Endothelial cell of umbilical vein (primary cell): ENCODE measurements around the gene GDPD4. TPM values are rescaled to one million over a fixed set of nuclear protein-coding genes. Genes with fewer than 3 reads are reported as not detected.

ENCODE experiments used
- BruUV-seq: library from RNA; stranded (reverse); fragments of 400-500 nt; replicated peaks from 2 replicates; lab custom pipeline; 2021; lab: Mats Ljungman, UMichigan
- CTCF ChIA-PET: fragments of 300-600, 350-600 bp; sonication (Branson Sonifier 250); formaldehyde crosslinking; loops from one replicate; lab custom pipeline; 2021; ENCODE audit warnings: antibody characterized with exemption, inconsistent platforms; lab: Charles Lee
- POLR2A ChIA-PET: fragments of 300-600, 350-600 bp; sonication (Branson Sonifier 250); formaldehyde crosslinking; loops from one replicate; lab custom pipeline; 2021; ENCODE audit warnings: antibody characterized with exemption, inconsistent platforms; lab: Charles Lee
- DNase-seq: peaks from one replicate; pipeline ENCODE4 v3.0.0-alpha.2; 2011; ENCODE audit warnings: low read depth, low spot score
- FAIRE-seq: peaks from 2 replicates; lab custom pipeline; 2011; peaks lifted over from hg19 to GRCh38; lab: Jason Lieb, UNC
- H2AFZ ChIP-seq: 2 replicates; pipeline ENCODE4 v1.6.0; 2012; ENCODE audit warnings: low read depth, low read length, control low read depth, inconsistent platforms
- H3K27ac ChIP-seq: 2 replicates; pipeline ENCODE4 v1.5.1; 2011; ENCODE audit warnings: low read depth, mild to moderate bottlenecking, control low read depth, low read length, moderate library complexity; ENCODE audit not compliant: insufficient read depth
- H3K27me3 ChIP-seq, 2 experiments: 2 replicates each; pipeline versions ENCODE4 v1.6.0 to v1.6.1; 2011; ENCODE audit warnings: low read length in 2 of 2, mixed read lengths in 1 of 2; ENCODE audit not compliant: control insufficient read depth in 2 of 2, insufficient read depth in 2 of 2
- H3K36me3 ChIP-seq, 2 experiments: 2 replicates in 1 of 2; 3 replicates in 1 of 2; pipeline ENCODE4 v1.5.1; 2011; ENCODE audit warnings: low read length in 2 of 2, mild to moderate bottlenecking in 1 of 2, moderate library complexity in 1 of 2; ENCODE audit not compliant: control insufficient read depth in 2 of 2, insufficient read depth in 2 of 2; ENCODE audit errors: extremely low read depth in 1 of 2
- H3K4me1 ChIP-seq: 3 replicates; pipeline ENCODE4 v1.5.1; 2011; ENCODE audit warnings: mild to moderate bottlenecking, low read length; ENCODE audit not compliant: control insufficient read depth, insufficient read depth; ENCODE audit errors: extremely low read depth
- H3K4me2 ChIP-seq: 2 replicates; pipeline ENCODE4 v1.6.1; 2011; ENCODE audit warnings: low read length, control low read depth, mixed read lengths; ENCODE audit not compliant: insufficient read depth
- H3K4me3 ChIP-seq, 3 experiments: fragments of 200-600 bp in 1 of 3; sonication (generic), shearing (Covaris generic) in 1 of 3; replicated peaks in 1 of 3; 2 replicates each; pipeline ENCODE4 v1.5.1; 2011 to 2016; ENCODE audit warnings: control low read depth in 3 of 3, low read length in 3 of 3, mild to moderate bottlenecking in 2 of 3, inconsistent platforms in 1 of 3, low read depth in 1 of 3, moderate library complexity in 1 of 3; ENCODE audit not compliant: insufficient read depth in 1 of 3
- H3K79me2 ChIP-seq: 2 replicates; pipeline ENCODE4 v1.6.0; 2012; ENCODE audit warnings: low read length, inconsistent platforms; ENCODE audit not compliant: control insufficient read depth, insufficient read depth
- H3K9ac ChIP-seq: replicated peaks from 2 replicates; pipeline ENCODE3; 2011; ENCODE audit warnings: low read length, control low read depth; ENCODE audit not compliant: insufficient read depth; ENCODE audit errors: extremely low read depth
- H3K9me1 ChIP-seq: replicated peaks from 3 replicates; pipeline ENCODE4 v1.6.0; 2011; ENCODE audit warnings: mild to moderate bottlenecking, low read length; ENCODE audit not compliant: control insufficient read depth, insufficient read depth; ENCODE audit errors: extremely low read depth
- H3K9me3 ChIP-seq: replicated peaks from 2 replicates; pipeline ENCODE4 v1.5.1; 2012; ENCODE audit warnings: low read length, inconsistent platforms; ENCODE audit not compliant: control insufficient read depth, insufficient read depth
- H4K20me1 ChIP-seq: replicated peaks from 2 replicates; pipeline ENCODE3; 2011; ENCODE audit warnings: mild to moderate bottlenecking, low read length; ENCODE audit not compliant: control insufficient read depth, insufficient read depth; ENCODE audit errors: extremely low read depth
- EZH2 ChIP-seq: IDR thresholded peaks from 2 replicates; pipeline ENCODE4 v1.6.1; 2012; ENCODE audit warnings: borderline replicate concordance, low read depth, mild to moderate bottlenecking, moderate library complexity, low read length, inconsistent platforms; ENCODE audit not compliant: severe bottlenecking
- FOS ChIP-seq: IDR thresholded peaks from 2 replicates; pipeline ENCODE4 v1.6.1; 2011; ENCODE audit warnings: mild to moderate bottlenecking, low read length, moderate library complexity, borderline replicate concordance; ENCODE audit not compliant: insufficient read depth
- GATA2 ChIP-seq: IDR thresholded peaks from 2 replicates; pipeline ENCODE4 v1.7.0; 2011; ENCODE audit warnings: low read depth, mild to moderate bottlenecking, moderate library complexity, mixed read lengths, low read length; ENCODE audit not compliant: insufficient read length, insufficient read depth
- JUN ChIP-seq: IDR thresholded peaks from 2 replicates; pipeline ENCODE4 v1.6.1; 2011; ENCODE audit warnings: borderline replicate concordance, low read depth; ENCODE audit not compliant: insufficient read length, insufficient read depth
- MYC ChIP-seq: IDR thresholded peaks from one replicate; pipeline ENCODE4 v1.6.1; 2011; ENCODE audit warnings: mild to moderate bottlenecking, low read depth, low read length
- POLR2A ChIP-seq: IDR thresholded peaks from 2 replicates; pipeline ENCODE4 v1.6.1; 2012; ENCODE audit warnings: low read depth, mild to moderate bottlenecking, control low read depth, low read length
- POLR2AphosphoS5 ChIP-seq: IDR thresholded peaks from 2 replicates; pipeline ENCODE4 v1.6.1; 2012; ENCODE audit warnings: low read depth, mild to moderate bottlenecking, control low read depth, low read length, moderate library complexity; ENCODE audit not compliant: insufficient read depth
- dilution Hi-C: fragments of 300-500 bp; cut with MboI; formaldehyde crosslinking; loops from one replicate; pipeline ENCODE4 v1.15.0; 2019; ENCODE audit warnings: low sequenced_read_pairs; ENCODE audit not compliant: extremely low pct_ligation_motif_present
- intact Hi-C: fragments of 100-400 bp; cut with micrococcal nuclease; formaldehyde crosslinking; loops from one replicate; pipeline ENCODE4 v1.10.0; 2022
- polyA plus RNA-seq, 4 experiments: library from polyadenylated mRNA; depleted of rRNA in 3 of 4; stranded (reverse) in 3 of 4; unstranded in 1 of 4; fragments of >200 nt; gene quantifications; 2 replicates each; pipeline versions ENCODE4 v1.2.1 to v1.2.3, GENCODE V29; 2011 to 2012; ENCODE audit warnings: missing spikeins in 1 of 4
- total RNA-seq: library from RNA; stranded (reverse); gene quantifications from 2 replicates; pipeline ENCODE4 v1.2.3, GENCODE V29; 2021
- TF ChIP-seq, protein P1 (sequence below), 2 donors: IDR thresholded peaks; 1 replicate in 1 of 2; 2 replicates in 1 of 2; pipeline ENCODE4 v1.5.1; 2011; ENCODE audit warnings: low read length in 2 of 2, mild to moderate bottlenecking in 2 of 2, moderate library complexity in 2 of 2, control low read depth in 1 of 2, inconsistent platforms in 1 of 2, low read depth in 1 of 2; ENCODE audit not compliant: insufficient read depth in 1 of 2; ENCODE audit errors: extremely low read depth in 1 of 2
- TF ChIP-seq, protein P2 (sequence below): IDR thresholded peaks from 2 replicates; pipeline ENCODE4 v1.6.1; 2011; ENCODE audit not compliant: insufficient read depth, insufficient read length

GDPD4 gene
- total and polyA plus RNA-seq, 2 donors (not counting 3 experiments of a cell fraction or from before 2014, with no cell fraction given): not detected

DNA sequence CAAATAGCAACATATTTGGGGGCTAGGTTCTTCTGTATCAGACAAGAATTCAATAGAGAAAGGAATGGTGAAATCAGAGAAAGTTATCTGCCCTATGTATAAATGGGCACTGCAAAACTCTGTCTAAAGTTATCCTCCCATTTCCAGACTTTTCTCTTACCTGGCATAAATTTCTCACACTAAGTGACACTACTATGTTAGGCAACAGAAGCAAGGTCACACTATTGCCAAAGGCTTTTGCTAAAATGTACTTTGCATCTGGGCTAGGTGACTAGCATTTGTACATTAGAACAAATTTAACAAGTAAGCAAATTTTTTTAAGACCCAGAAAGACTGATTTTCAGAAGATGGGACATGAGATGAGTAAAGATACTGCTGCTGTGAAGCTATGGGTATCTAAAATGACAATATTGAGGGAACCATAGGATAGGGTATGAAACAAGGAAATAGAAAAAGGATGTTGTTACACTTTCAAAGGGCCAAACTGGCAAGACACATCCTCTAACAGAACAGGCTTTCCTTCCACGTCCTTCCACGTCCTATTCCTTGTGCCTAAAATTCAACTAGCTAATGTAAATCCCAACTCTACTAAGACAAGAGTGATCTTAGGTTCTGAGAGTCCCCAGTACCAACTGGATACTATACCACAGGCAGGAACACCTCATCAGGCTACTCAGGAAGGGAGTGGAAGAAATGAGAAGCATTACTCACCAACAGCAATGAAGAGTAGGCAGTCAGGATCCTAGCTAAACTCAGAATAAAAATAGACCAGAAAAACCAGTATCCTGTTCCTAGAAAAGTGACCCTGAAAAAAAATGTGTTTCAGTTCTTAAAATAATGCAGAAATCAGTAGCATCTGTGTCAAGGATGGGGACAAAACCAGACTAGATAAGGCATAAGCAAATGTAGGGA is 22.6 kb downstream of the GDPD4 start:
- TF ChIP-seq POLR2AphosphoS5 (no peak), EZH2 (no peak), POLR2A (no peak), FOS (no peak), JUN (no peak), MYC (no peak), GATA2 (no peak)
- TF ChIP-seq, protein P1, sequence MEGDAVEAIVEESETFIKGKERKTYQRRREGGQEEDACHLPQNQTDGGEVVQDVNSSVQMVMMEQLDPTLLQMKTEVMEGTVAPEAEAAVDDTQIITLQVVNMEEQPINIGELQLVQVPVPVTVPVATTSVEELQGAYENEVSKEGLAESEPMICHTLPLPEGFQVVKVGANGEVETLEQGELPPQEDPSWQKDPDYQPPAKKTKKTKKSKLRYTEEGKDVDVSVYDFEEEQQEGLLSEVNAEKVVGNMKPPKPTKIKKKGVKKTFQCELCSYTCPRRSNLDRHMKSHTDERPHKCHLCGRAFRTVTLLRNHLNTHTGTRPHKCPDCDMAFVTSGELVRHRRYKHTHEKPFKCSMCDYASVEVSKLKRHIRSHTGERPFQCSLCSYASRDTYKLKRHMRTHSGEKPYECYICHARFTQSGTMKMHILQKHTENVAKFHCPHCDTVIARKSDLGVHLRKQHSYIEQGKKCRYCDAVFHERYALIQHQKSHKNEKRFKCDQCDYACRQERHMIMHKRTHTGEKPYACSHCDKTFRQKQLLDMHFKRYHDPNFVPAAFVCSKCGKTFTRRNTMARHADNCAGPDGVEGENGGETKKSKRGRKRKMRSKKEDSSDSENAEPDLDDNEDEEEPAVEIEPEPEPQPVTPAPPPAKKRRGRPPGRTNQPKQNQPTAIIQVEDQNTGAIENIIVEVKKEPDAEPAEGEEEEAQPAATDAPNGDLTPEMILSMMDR (IDR thresholded peaks at IDR 0.05; ENCODE audit: extremely low read depth in 1 of 2, insufficient read depth in 1 of 2, low read depth in 1 of 2, low read length in 2 of 2): no peak
- TF ChIP-seq, protein P2, sequence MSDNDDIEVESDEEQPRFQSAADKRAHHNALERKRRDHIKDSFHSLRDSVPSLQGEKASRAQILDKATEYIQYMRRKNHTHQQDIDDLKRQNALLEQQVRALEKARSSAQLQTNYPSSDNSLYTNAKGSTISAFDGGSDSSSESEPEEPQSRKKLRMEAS: no peak
- Histone ChIP-seq H3K36me3 (no peaks in the 10 kb centered on the region), H3K27ac (no peak overlapping the region), H3K27me3 (peaks cover 0 to 2% of the 10 kb centered on the region in 2 experiments), H3K4me2 (no peak overlapping the region), H3K9me1 (no peaks in the 10 kb centered on the region), H3K4me3 (no peak overlapping the region), H2AFZ (no peak overlapping the region), H4K20me1 (no peaks in the 10 kb centered on the region), H3K79me2 (no peaks in the 10 kb centered on the region), H3K9ac (no peak overlapping the region), H3K4me1 (no peaks in the 10 kb centered on the region), H3K9me3 (no peaks in the 10 kb centered on the region)
- BruUV-seq: no TSS peak
- DNase-seq: no peak
- CTCF ChIA-PET: interaction anchor here (1.3 kb wide), 1 partner anchor 9 kb away, joined by 3 read pairs; no protein-coding TSS in a partner anchor
- POLR2A ChIA-PET: no interaction called here
- dilution Hi-C loops: no loop called here
- no peak for FAIRE-seq
- intact Hi-C loops: no loop called here
